Stomach (tissue), 19 donors: ENCODE measurements around the gene SFXN2. TPM values are rescaled to one million over a fixed set of nuclear protein-coding genes. Genes with fewer than 3 reads are reported as not detected.
"Not testable (repeated sequence)": the region's sequence is repeated elsewhere in the genome, so short reads cannot be mapped to it uniquely, and the experiment has no call there.

Experiments used
- DNase-seq, 2 donors: peaks; one replicate each; pipeline versions ENCODE4 v3.0.0 to v3.0.0-alpha.2; 2013 to 2019
- H3K27ac ChIP-seq, 5 donors: fragments of 200-600 bp in 4 of 5; sonication (generic) in 4 of 5; one replicate each; pipeline ENCODE4 v1.5.1; 2013 to 2019; ENCODE audit warnings: mild to moderate bottlenecking in 1 of 5, moderate library complexity in 1 of 5
- H3K27me3 ChIP-seq, 3 donors: fragments of 200-600 bp; sonication (generic); one replicate each; pipeline ENCODE4 v1.5.1; 2017 to 2019; ENCODE audit warnings: mixed run types in 1 of 3
- H3K36me3 ChIP-seq, 4 donors: fragments of 200-600 bp; sonication (generic); 1 replicate in 3 of 4; 2 replicates in 1 of 4; pipeline ENCODE4 v1.5.1; 2016 to 2019
- H3K4me1 ChIP-seq, 4 donors: fragments of 200-600 bp; sonication (generic); one replicate each; pipeline ENCODE4 v1.5.1; 2016 to 2019
- H3K4me3 ChIP-seq, 4 donors: fragments of 200-600 bp; sonication (generic) in 3 of 4; one replicate each; pipeline ENCODE4 v1.5.1; 2016 to 2019; ENCODE audit warnings: mild to moderate bottlenecking in 1 of 4
- H3K9me3 ChIP-seq, 4 donors: fragments of 200-600 bp; sonication (generic); one replicate each; pipeline ENCODE4 v1.5.1; 2016 to 2019
- EP300 ChIP-seq: sonication (generic); formaldehyde crosslinking; IDR thresholded peaks from one replicate; pipeline ENCODE4 v1.6.1; 2017; ENCODE audit warnings: antibody characterized with exemption
- POLR2A ChIP-seq, 4 donors: fragments of 450-650 bp; IDR thresholded peaks; one replicate each; pipeline ENCODE4 v1.6.1; 2016; ENCODE audit warnings: antibody characterized with exemption in 4 of 4, control low read depth in 2 of 4, mild to moderate bottlenecking in 1 of 4, moderate library complexity in 1 of 4
- POLR2AphosphoS5 ChIP-seq, 3 donors: sonication (generic); formaldehyde crosslinking; IDR thresholded peaks; one replicate each; pipeline ENCODE4 v1.6.1; 2016; ENCODE audit warnings: antibody characterized with exemption in 3 of 3
- WGBS, 5 donors: extraction: QIAGEN DNeasy Blood & Tissue Kit in 3 of 5; methylation state at CpG; one replicate each; pipeline versions ENCODE4 v1.1.5 to v1.1.7; 2013 to 2018; 5-methylcytosine and 5-hydroxymethylcytosine counted together
- intact Hi-C: fragments of 100-400 bp; cut with DNase I; formaldehyde crosslinking; loops from one replicate; pipeline ENCODE4 v1.15.1; 2023; ENCODE audit warnings: low total_unique reads
- long read RNA-seq, 10 donors: transcript quantifications; one replicate each; lab custom pipeline, GENCODE V29; 2026
- polyA plus RNA-seq, 3 donors: library from polyadenylated mRNA; stranded (reverse); fragments of 200-250 nt; gene quantifications; one replicate each; pipeline ENCODE4 v1.2.3, GENCODE V29; 2013
- total RNA-seq, 5 donors: library from RNA; depleted of rRNA; stranded (reverse); fragments of >200 nt; gene quantifications; one replicate each; pipeline versions ENCODE4 v1.1.0 to v1.2.3, GENCODE V29; 2014 to 2016
- TF ChIP-seq, protein P1 (sequence below), 7 experiments: fragments of 450-650 bp in 4 of 7; fragments of 200-600 bp in 3 of 7; sonication (generic) in 3 of 7; IDR thresholded peaks; one replicate each; pipeline ENCODE4 v1.5.1; 2016 to 2019; ENCODE audit warnings: antibody characterized with exemption in 7 of 7, control low read depth in 2 of 7, mild to moderate bottlenecking in 1 of 7
- donor health status: healthy with polysubstance abuse.
- donor health status: Bipolar disorder and iron deficiency.
- donor health status: healthy.

Gene SFXN2, protein sequence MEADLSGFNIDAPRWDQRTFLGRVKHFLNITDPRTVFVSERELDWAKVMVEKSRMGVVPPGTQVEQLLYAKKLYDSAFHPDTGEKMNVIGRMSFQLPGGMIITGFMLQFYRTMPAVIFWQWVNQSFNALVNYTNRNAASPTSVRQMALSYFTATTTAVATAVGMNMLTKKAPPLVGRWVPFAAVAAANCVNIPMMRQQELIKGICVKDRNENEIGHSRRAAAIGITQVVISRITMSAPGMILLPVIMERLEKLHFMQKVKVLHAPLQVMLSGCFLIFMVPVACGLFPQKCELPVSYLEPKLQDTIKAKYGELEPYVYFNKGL
- total RNA-seq (100 to 1,000 TPM in 1 of 5 donors, 10 to 100 TPM in 3, 1 to 10 TPM in 1; 8.7 to 267 (median 13.2) TPM), polyA plus RNA-seq (10 to 100 TPM in 1 of 3 donors, 1 to 10 TPM in 2; 4.7 to 10.7 (median 7.5) TPM)
- long read RNA-seq, donor 1: 0 reads
- long read RNA-seq, donor 2, full-length matches to known transcripts: 1 of 1 reads
- long read RNA-seq, donor 2, partial matches to known transcripts: 0 of 1 reads
- long read RNA-seq, donor 2, other reads (novel, unspliced or antisense): 0 of 1 reads
- long read RNA-seq, donor 3, partial matches to known transcripts: 12 of 12 reads
- long read RNA-seq, donor 3, other reads (novel, unspliced or antisense): 0 of 12 reads
- long read RNA-seq, donor 4: 0 reads
- long read RNA-seq, donor 5, full-length matches to known transcripts: 1 of 1 reads
- long read RNA-seq, donor 5, partial matches to known transcripts: 0 of 1 reads
- long read RNA-seq, donor 5, other reads (novel, unspliced or antisense): 0 of 1 reads
- long read RNA-seq, donor 6, full-length matches to known transcripts: 1 of 1 reads
- long read RNA-seq, donor 6, partial matches to known transcripts: 0 of 1 reads
- long read RNA-seq, donor 6, other reads (novel, unspliced or antisense): 0 of 1 reads
- long read RNA-seq, donor 7: 0 reads
- long read RNA-seq, donor 8, partial matches to known transcripts: 18 of 18 reads
- long read RNA-seq, donor 8, other reads (novel, unspliced or antisense): 0 of 18 reads
- long read RNA-seq, donor 9: 0 reads
- long read RNA-seq, donor 10: 0 reads

GRCh38 chr10:102714621-102715455 is at the start of gene SFXN2:
Gene SFXN2 (plus strand): TSS chr10:102714636. CDS start chr10:102726637, 12,001 bp downstream.
- H3K9me3 ChIP-seq: no peaks in the 10 kb centered on the region
- no peak for TF ChIP-seq POLR2A (IDR thresholded peaks at IDR 0.05)
- TF ChIP-seq, protein P1, sequence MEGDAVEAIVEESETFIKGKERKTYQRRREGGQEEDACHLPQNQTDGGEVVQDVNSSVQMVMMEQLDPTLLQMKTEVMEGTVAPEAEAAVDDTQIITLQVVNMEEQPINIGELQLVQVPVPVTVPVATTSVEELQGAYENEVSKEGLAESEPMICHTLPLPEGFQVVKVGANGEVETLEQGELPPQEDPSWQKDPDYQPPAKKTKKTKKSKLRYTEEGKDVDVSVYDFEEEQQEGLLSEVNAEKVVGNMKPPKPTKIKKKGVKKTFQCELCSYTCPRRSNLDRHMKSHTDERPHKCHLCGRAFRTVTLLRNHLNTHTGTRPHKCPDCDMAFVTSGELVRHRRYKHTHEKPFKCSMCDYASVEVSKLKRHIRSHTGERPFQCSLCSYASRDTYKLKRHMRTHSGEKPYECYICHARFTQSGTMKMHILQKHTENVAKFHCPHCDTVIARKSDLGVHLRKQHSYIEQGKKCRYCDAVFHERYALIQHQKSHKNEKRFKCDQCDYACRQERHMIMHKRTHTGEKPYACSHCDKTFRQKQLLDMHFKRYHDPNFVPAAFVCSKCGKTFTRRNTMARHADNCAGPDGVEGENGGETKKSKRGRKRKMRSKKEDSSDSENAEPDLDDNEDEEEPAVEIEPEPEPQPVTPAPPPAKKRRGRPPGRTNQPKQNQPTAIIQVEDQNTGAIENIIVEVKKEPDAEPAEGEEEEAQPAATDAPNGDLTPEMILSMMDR (IDR thresholded peaks at IDR 0.05): no peak
- no peak for TF ChIP-seq POLR2AphosphoS5 (IDR thresholded peaks at IDR 0.05)
- TF ChIP-seq EP300: no peak
- H3K27me3 ChIP-seq: no peaks in the 10 kb centered on the region
- peaks cover 12 to 71% (median 37%) of the 10 kb centered on the region in 4 donors for H3K4me1 ChIP-seq
- DNase-seq: peak in 1 of 2 donors; percentile 49
- intact Hi-C loops: no loop called here
- no peaks in the 10 kb centered on the region for H3K36me3 ChIP-seq
- WGBS, 5 donors: 2 to 7% (median 3%) methylated on average over 23 to 46 of the region's 46 CpGs
- H3K4me3 ChIP-seq: peak within 1 kb of the TSS; percentile 97 to 100 (median 98)
- H3K27ac ChIP-seq: peak within 1 kb of the TSS; percentile 90 to 96 (median 93)

- 53 to 65% (median 62%) methylated on average over 7 to 9 of the region's 9 CpGs for WGBS, 5 donors
- Histone ChIP-seq H3K27me3 (no peaks in the 10 kb centered on the region), H3K27ac (no peak overlapping the region), H3K4me3 (no peak overlapping the region), H3K4me1 (peaks cover 28 to 46% (median 30%) of the 10 kb centered on the region in 4 donors), H3K36me3 (no peaks in the 10 kb centered on the region), H3K9me3 (no peaks in the 10 kb centered on the region)
- TF ChIP-seq, protein P1 (IDR thresholded peaks at IDR 0.05): no peak
- no peak for TF ChIP-seq POLR2AphosphoS5 (IDR thresholded peaks at IDR 0.05)
- DNase-seq: no peak
- intact Hi-C loops: no loop called here
These were observed 48.4 kb upstream of the SFXN2 start for GRCh38 chr10:102665904-102666509.

DNA sequence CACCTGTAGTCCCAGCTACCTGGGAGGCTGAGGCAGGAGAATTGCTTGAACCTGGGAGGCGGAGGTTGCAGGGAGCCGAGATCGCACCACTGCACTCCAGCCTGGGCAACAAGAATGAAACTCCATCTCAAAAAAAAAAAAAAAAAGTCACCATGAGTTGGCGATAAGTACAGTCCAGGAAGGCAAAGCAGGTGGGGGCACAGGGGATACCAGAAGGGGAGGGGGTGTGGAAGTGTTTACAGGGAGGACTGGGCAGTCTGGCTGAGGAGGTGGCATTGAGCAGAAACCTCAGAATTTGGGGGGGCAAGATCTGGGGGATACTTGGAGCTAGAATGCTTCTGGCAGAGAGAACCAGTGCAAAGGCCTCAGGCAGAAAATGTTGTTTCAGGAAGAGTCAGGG is 47.0 kb upstream of the SFXN2 start:
- H3K4me1 ChIP-seq: peaks cover 20 to 41% (median 24%) of the 10 kb centered on the region in 4 donors
- H3K36me3 ChIP-seq, DNase-seq, H3K4me3 ChIP-seq, H3K9me3 ChIP-seq, H3K27me3 ChIP-seq, H3K27ac ChIP-seq, intact Hi-C loops: not testable (repeated sequence)
- WGBS, 5 donors: 82 to 95% (median 89%) methylated on average over 4 of the region's 4 CpGs

GRCh38 chr10:102668326-102669107 is 45.9 kb upstream of the SFXN2 start:
- intact Hi-C loops: no loop called here
- no peak for DNase-seq
- H3K9me3 ChIP-seq: no peaks in the 10 kb centered on the region
- H3K27me3 ChIP-seq: no peaks in the 10 kb centered on the region
- H3K36me3 ChIP-seq: no peaks in the 10 kb centered on the region
- 67 to 89% (median 86%) methylated on average over 7 to 10 of the region's 10 CpGs for WGBS, 5 donors
- TF ChIP-seq, protein P1 (IDR thresholded peaks at IDR 0.05): no peak
- TF ChIP-seq POLR2AphosphoS5 (IDR thresholded peaks at IDR 0.05) (no peak), POLR2A (IDR thresholded peaks at IDR 0.05) (no peak), EP300 (no peak)
- no peak overlapping the region for H3K4me3 ChIP-seq
- peak overlapping the region in 4 of 5 donors; percentile 63 to 83 (median 74) for H3K27ac ChIP-seq
- peaks cover 24 to 52% (median 32%) of the 10 kb centered on the region in 4 donors for H3K4me1 ChIP-seq
